ENCODE data around the gene NOS2. TPM values are rescaled to one million over a fixed set of nuclear protein-coding genes. Genes with fewer than 3 reads are reported as not detected.
"Not testable (repeated sequence)": the region's sequence is repeated elsewhere in the genome, so short reads cannot be mapped to it uniquely, and the experiment has no call there.

NOS2 gene
- total RNA-seq, 4 donors from 2014 or later, result 0.13 to 0.69 (median 0.33) TPM; not detected in 1

DNA sequence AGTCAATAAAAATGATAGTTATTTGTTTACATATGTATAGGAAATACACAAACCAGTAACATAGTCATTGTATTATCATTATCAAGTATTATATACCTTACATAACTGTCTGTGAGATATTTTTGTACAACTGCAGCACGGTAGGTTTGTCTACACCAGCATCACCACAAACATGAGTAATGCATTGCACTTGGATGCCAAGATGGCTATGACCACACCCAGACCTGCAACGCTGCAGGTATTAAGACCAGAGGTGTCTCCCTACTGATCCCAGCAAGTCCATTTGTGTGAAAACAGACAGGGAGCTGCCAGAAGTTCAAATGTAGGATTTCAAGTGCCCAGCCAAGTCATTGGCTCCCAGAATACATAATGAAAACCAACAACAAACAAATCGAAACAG is 34.2 kb upstream of the NOS2 start:
- TF ChIP-seq POLR2A (IDR thresholded peaks at IDR 0.05; ENCODE audit: low read depth) (no peak), POLR2AphosphoS5 (IDR thresholded peaks at IDR 0.05) (no peak), EP300 (IDR thresholded peaks at IDR 0.05) (no peak)
- TF ChIP-seq, protein P1, sequence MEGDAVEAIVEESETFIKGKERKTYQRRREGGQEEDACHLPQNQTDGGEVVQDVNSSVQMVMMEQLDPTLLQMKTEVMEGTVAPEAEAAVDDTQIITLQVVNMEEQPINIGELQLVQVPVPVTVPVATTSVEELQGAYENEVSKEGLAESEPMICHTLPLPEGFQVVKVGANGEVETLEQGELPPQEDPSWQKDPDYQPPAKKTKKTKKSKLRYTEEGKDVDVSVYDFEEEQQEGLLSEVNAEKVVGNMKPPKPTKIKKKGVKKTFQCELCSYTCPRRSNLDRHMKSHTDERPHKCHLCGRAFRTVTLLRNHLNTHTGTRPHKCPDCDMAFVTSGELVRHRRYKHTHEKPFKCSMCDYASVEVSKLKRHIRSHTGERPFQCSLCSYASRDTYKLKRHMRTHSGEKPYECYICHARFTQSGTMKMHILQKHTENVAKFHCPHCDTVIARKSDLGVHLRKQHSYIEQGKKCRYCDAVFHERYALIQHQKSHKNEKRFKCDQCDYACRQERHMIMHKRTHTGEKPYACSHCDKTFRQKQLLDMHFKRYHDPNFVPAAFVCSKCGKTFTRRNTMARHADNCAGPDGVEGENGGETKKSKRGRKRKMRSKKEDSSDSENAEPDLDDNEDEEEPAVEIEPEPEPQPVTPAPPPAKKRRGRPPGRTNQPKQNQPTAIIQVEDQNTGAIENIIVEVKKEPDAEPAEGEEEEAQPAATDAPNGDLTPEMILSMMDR (IDR thresholded peaks at IDR 0.05), result no peak
- H3K9me3 ChIP-seq, result no peaks in the 10 kb centered on the region
- WGBS, result 91% methylated on average over 3 of the region's 3 CpGs
- no peaks in the 10 kb centered on the region for H3K36me3 ChIP-seq
- H3K4me1 ChIP-seq, result no peaks in the 10 kb centered on the region
- no peak for DNase-seq (ENCODE audit: extremely low spot score)
- H3K4me3 ChIP-seq, result no peak overlapping the region
- intact Hi-C loops (cut with DNase I), result no loop called here
- no peak overlapping the region for H3K27ac ChIP-seq (replicated peaks in 1 of 4)
- H3K27me3 ChIP-seq, result no peaks in the 10 kb centered on the region

DNA sequence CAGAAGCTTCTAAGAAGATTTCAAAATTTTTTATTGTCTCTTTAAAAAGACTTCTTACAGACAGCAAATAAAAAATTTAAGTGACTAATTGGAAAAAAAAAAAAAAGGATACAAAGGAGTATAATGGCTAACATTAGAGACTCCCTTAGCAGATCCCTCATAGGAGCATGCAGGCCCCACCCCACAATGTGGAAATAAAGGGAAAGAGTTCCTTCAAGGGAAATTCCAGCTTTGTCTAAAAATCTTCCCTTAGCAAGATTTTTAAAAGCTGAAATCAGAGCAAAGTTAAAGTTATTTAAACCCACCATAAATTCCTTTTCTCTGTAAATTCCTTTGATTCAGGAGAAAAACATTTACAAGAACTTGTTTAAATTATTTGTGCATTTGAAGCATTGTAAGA is 32.5 kb upstream of the NOS2 start:
- Histone ChIP-seq H3K9me3 (no peaks in the 10 kb centered on the region), H3K36me3 (no peaks in the 10 kb centered on the region), H3K27ac (replicated peaks in 1 of 4) (no peak overlapping the region), H3K4me1 (no peaks in the 10 kb centered on the region), H3K4me3 (no peak overlapping the region), H3K27me3 (no peaks in the 10 kb centered on the region)
- no peak for DNase-seq (ENCODE audit: extremely low spot score)
- intact Hi-C loops (cut with DNase I), result no loop called here
- TF ChIP-seq POLR2AphosphoS5 (IDR thresholded peaks at IDR 0.05) (no peak), POLR2A (IDR thresholded peaks at IDR 0.05; ENCODE audit: low read depth) (no peak), EP300 (IDR thresholded peaks at IDR 0.05) (no peak)
- TF ChIP-seq, protein P1 (IDR thresholded peaks at IDR 0.05), result no peak

DNA sequence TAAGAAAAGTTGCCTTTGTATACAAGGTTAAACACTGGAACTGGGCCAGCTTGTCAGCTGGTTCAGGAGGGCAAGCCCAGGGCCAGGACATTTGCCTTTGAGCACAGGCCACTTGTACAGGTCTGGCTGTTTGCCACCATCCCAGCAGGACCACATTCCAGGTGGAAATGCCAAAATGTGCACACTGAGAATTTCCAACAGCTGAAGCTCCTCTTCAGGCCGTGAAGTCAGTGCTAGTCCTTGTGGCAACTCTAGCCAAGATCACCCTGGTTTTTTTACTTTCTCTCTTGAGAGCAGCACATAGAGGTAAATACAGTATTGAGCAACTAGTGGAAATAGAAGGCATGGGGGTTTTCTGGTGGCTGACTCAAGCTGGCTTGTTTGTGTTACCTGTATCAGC is 29.6 kb upstream of the NOS2 start:
- no CpG with 5 or more reads among the region's 1 CpG for WGBS
- H3K9me3 ChIP-seq; H3K4me1 ChIP-seq; intact Hi-C loops (cut with DNase I); DNase-seq (ENCODE audit: extremely low spot score); H3K36me3 ChIP-seq; H3K27me3 ChIP-seq; H3K4me3 ChIP-seq; H3K27ac ChIP-seq (replicated peaks in 1 of 4): not testable (repeated sequence)

DNA sequence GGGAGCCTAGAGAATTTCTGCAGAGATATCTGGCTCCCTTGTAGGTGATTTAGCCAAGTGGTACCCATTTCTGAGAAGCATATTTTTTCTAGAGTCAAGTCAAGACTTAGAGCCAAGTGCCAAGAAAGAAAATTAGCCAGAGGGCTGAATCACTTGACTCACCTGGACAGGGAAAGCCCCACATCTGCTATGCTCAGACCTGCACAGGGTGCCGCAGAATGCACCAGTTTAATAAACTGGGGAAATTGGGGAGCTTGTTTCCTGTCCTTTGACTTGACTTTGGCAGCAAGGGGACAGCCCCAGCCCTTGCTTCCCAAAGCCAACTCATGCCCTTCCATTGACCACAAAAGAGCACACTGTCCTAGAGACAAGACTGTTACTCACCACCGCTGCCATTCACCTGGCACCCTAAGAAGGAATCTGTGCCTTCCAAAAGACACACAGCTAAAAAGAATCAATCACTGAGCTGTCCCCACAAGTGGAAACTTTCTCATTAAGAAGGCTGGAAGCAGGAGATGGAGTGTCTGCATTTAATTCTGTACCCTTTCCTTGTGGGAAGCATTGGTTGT is 28.9 kb upstream of the NOS2 start:
- H3K27me3 ChIP-seq; H3K36me3 ChIP-seq; intact Hi-C loops (cut with DNase I); H3K27ac ChIP-seq (replicated peaks in 1 of 4); H3K9me3 ChIP-seq; H3K4me3 ChIP-seq; H3K4me1 ChIP-seq; DNase-seq (ENCODE audit: extremely low spot score): not testable (repeated sequence)
- no CpG with 5 or more reads among the region's 2 CpGs for WGBS

DNA sequence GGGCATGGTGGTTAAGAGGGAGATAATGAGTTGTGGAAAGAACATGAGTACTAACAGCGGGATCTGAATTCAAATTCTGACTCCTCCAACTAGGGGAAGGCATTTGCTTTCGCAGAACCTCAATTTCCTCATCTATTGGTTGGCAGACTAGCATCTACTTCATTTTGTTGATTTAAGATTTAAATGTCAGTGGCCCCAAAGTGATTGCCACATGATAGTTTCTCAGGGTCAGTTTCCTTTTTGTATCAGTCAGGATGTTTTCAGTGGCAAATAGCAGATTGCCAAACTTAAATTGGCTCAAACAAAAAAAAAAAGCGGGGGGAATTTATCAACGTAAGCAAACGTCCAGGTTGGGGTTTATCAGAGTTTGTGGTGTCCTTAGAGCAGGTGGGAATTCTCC is 25.1 kb upstream of the NOS2 start:
- no peaks in the 10 kb centered on the region for H3K36me3 ChIP-seq
- no peaks in the 10 kb centered on the region for H3K27me3 ChIP-seq
- TF ChIP-seq EP300 (IDR thresholded peaks at IDR 0.05), result no peak
- TF ChIP-seq, protein P1 (IDR thresholded peaks at IDR 0.05), result no peak
- no peak for TF ChIP-seq POLR2AphosphoS5 (IDR thresholded peaks at IDR 0.05)
- TF ChIP-seq POLR2A (IDR thresholded peaks at IDR 0.05; ENCODE audit: low read depth), result no peak
- DNase-seq (ENCODE audit: extremely low spot score), result no peak
- H3K27ac ChIP-seq (replicated peaks in 1 of 4), result no peak overlapping the region
- H3K9me3 ChIP-seq, result peaks cover 0 to 4% (median 0%) of the 10 kb centered on the region in 4 donors
- H3K4me1 ChIP-seq, result no peaks in the 10 kb centered on the region
- WGBS, result 81% methylated on average over 5 of the region's 5 CpGs
- no peak overlapping the region for H3K4me3 ChIP-seq
- intact Hi-C loops (cut with DNase I), result no loop called here

DNA sequence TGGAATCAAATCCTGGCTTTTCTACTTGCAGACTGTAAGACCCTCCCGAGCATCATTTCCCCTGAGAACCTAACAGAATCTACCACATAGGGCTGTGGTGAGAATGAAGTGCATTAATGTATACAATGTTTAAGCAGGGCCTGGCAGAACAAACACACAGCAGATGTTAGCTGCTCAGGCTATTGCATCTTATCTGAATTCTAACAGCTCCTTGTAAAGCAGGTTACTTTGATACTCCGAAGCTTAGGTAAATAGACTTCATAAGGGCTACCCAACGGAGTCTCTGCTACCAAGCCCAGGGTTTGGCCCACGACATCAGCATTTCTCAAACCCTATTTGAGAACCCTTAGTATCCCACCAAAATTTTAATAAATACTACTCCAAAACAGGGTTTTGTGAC is 24.4 kb upstream of the NOS2 start:
- H3K4me1 ChIP-seq, result no peaks in the 10 kb centered on the region
- no peaks in the 10 kb centered on the region for H3K27me3 ChIP-seq
- TF ChIP-seq POLR2A (IDR thresholded peaks at IDR 0.05; ENCODE audit: low read depth) (no peak), EP300 (IDR thresholded peaks at IDR 0.05) (no peak), POLR2AphosphoS5 (IDR thresholded peaks at IDR 0.05) (no peak)
- TF ChIP-seq, protein P1 (IDR thresholded peaks at IDR 0.05), result no peak
- H3K36me3 ChIP-seq, result no peaks in the 10 kb centered on the region
- intact Hi-C loops (cut with DNase I), result no loop called here
- no peak for DNase-seq (ENCODE audit: extremely low spot score)
- no peak overlapping the region for H3K4me3 ChIP-seq
- H3K27ac ChIP-seq (replicated peaks in 1 of 4), result no peak overlapping the region
- 83% methylated on average over 4 of the region's 4 CpGs for WGBS
- H3K9me3 ChIP-seq, result peaks cover 0 to 4% (median 0%) of the 10 kb centered on the region in 4 donors

All from esophagus muscularis mucosa (tissue), 4 donors.